ENCODE results near the gene COL7A1.
"Not testable (repeated sequence)": the region's sequence is repeated elsewhere in the genome, so short reads cannot be mapped to it uniquely, and the experiment has no call there.

COL7A1 gene

GRCh38 chr3:48560648-48561018 lies 34.5 kb downstream of the COL7A1 start:
- DNase-seq: no peak

DNA sequence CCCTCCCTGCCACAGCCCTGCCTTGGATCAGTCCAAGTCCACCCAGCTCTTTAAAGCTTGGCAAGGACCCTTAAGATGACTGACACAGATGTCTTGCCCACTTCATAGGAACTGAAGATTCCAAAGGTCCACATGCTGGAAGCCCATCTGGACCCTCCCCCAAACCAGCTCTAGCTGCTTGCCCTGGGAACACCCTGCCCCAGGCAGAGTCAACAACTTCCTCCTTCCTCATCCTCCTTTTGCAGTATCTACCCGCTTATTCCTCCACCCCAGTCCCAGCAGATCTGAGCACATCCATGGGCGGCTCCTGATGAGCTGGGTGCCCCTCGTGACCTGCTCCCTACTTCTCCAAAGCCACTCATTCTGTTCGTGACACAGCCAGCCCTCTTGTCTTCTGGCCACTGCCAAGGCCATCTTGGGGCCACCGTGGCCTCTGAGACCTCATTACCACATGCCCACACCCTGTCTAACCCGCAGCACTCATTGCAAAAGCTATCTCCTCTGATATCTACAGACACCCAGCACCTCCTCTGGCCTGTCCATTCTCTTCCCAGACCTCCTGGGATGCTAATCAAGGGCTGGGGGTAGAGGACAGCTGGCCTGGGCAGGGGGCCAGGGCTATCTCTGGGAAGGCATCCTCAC lies 36.5 kb downstream of the COL7A1 start:
- no peak for DNase-seq

DNA sequence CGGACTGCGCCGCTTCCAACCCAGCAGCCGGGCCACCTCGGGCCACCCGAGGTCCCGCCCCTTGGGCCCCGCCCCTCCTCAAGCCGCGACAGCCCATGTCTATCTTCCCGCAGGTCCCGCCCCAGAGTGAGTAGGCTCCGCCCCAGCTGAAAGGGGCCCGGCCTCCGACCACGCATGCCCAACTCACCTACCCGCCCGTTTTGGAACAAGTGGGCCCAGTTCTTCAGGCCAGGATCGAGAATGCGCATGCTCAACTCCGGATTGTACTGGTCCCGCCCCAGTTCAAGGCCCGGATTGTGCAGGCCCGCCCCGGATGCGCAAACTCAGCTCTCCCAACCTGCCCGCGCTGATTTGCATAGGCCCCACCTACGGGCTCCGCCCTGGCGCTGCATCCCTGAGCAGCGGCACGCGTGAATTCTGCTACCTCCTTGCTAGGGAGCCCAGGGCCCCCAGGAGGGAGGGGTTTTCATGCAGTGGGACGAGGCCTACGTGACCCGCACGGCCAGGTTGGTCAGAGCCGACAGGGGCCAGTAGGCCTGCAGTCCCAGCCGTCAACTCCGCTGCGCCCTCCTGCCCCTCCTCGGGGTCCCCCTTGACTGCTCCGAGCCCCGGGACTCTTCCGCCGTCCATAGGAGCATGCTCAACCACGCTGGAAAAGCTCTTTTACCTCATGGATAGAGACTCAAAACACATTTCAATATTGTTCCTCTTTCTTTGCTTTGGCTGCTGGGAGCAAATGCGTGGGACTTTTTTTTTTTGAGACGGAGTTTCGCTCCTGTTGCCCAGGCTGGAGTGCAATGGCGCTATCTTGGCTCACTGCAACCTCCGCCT lies 38.1 kb downstream of the COL7A1 start, which contains the start of gene PFKFB4:
PFKFB4 (minus strand) TSS at position 8 of the 831 bp plus-strand sequence. CDS start 26 bp downstream, outside the sequence.
- peak; percentile 99 for DNase-seq

- DNase-seq: no peak
These were observed 39.0 kb downstream of the COL7A1 start for GRCh38 chr3:48555949-48556795.

DNA sequence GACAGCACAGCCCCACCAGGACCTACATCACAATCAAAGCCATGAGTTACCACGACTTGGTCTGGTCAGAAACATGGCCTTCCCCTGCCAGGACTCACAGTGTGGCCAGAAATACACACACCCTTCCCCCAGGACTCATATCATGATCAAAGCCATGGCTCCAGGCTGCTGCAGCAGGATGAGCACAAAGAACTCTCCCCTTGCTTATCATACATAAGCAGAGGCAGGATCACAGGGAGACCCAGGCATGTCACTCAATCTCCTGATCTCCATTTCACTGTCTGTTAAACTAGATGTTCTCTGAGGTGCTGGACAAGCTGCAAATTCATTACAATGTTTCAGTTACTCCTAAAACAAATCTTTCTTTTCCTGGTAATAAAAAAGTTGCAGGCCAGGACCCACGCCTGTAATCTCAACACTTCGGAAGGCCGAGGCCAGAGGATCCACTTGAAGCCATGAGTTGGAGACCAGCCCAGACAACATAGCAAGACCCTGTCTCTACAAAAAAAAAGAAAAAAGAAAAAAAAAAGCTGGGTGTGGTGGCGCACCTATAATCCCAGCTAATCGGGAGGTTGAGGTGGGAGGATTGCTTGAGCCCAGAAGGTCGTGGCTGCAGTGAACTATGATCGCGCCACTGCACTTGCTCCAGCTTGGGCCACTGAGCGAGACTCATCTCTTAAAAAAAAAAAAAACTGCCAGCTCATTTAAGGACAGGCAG lies 39.7 kb downstream of the COL7A1 start:
- no peak for DNase-seq

- no peak for DNase-seq
These were observed 41.0 kb downstream of the COL7A1 start for GRCh38 chr3:48553886-48554845.

- no peak for DNase-seq
These were observed 41.8 kb downstream of the COL7A1 start for GRCh38 chr3:48553361-48553760.

GRCh38 chr3:48552111-48552951 lies 42.8 kb downstream of the COL7A1 start:
- DNase-seq: no peak

DNA sequence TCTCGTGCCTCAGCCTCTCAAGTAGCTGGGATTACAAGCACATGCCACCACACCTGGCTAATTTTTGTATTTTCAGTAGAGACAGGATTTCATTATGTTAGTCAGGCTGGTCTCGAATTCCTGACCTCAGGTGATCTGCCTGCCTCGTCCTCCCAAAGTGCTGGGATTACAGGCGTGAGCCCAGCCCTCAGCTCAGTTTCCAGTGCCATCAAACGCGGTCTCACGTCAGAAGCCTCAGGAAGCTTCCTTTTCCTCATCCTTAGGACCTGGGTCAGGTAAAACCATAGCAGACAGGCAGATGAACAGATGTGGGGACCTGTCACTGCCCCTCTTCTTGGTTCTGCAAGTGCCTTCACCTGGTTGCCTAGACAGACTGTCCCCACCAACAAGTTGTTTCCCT lies 43.5 kb downstream of the COL7A1 start:
- DNase-seq: not testable (repeated sequence)

DNA sequence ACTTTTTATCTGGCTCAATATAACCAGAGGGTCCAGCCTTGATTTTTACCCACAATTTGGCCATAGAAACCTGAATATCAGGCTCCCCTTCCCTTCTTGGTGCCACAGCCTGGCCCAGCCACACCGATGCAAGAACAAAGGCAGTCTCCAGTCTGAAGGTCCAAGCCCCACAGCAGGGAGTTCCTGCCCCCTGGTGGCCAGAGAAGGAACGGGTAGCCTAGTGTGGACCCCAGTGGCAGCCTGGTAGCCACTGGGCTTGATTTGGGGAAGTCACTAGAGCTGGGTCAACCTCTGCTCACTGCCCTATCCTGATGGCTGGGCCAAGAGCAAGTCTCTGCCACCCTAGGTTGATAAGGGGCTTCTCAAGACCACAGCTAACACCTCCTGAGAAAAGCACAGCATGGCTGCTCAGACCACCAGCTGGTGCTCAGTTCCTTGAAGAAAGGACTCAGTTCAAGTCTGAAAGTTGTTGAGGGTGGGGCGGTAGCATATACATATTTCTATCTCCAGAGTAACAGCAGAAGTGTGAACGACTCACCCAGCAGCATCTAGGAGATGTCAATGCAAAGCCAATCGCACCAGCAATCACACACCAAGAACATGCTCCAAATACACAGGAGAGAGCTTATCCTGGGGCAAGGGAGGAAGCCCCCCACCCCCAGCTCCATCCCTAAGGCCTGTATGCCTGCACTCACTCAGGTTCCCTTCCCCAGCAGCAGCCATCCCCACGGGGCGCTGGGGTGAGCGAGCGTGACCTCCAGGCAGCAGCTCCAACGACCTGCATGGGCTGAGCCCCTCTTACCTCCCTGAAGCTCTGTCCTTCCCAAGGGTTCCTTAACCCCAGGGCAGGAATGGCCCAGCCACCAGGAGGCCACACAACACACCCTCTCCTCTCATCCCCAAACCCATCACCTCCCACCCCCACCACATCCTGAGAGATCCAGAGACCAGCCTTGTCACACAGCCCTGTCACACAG lies 46.1 kb downstream of the COL7A1 start:
- DNase-seq: peak; percentile 85

- no peak for DNase-seq
These were observed 47.0 kb downstream of the COL7A1 start for GRCh38 chr3:48548126-48548525.

- no peak for DNase-seq
These were observed 48.8 kb downstream of the COL7A1 start for GRCh38 chr3:48546203-48546829.

DNA sequence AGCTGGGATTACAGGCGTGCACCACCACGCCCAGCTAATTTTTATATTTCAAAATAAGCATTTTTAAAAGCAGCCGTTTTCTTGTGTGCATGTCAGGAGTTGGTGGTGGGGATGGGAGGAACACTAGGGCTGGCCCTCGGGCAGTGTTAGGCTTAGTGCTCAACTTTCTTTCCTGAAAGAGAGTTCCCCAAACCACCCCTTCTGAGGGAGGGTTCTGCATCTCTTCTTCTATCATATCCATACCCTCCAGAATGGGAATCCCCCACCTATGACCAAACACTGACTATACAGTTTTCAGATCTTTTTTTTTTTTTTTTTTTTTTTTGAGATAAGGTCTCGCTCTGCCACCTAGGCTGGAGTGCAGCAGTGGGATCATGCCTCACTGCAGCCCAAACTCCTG lies 51.0 kb downstream of the COL7A1 start:
- DNase-seq: no peak

GRCh38 chr3:48543271-48543866 lies 51.8 kb downstream of the COL7A1 start:
- DNase-seq: no peak

DNA sequence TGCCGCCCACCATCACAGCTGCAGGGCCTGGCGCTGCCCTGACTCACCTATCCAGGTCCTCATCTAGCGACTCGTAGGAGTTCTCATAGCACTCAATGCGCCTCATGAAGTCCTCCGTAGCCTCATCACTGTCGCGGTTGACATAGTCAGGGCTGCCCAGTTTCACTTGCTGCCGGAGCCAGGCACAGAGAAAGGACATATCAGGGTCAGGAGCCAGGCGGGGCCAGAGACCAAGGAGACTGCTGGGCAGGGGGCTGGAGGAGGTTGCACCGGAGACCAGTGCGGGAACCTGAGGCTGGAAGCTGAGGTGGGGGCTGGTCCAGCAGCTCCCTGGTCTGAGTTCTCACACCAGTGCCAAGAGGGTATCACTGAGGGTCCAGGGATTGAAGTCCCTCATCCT lies 56.7 kb downstream of the COL7A1 start:
- DNase-seq: no peak

- DNase-seq: no peak
These were observed 58.3 kb downstream of the COL7A1 start for GRCh38 chr3:48536785-48537184.

DNA sequence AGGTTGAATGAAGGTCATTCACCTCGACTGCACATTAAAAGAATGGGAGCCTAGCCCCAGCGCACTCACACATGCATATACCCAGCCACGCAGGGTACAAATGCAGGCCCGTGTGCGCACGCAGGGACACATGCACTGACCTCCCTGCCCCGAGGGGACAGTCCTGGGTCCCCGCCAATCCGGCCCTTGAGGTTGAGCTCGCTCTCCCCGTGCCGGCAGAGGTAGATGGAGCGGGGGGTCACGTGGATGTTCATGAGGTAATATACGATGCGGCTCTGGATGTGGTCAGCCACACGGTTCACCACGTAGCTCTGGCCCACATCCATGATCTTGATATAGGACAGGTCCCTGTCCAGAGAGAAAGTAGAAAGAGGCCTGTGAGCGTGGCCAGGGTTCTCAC lies 59.0 kb downstream of the COL7A1 start:
- no peak for DNase-seq

- DNase-seq: no peak
These were observed 59.6 kb downstream of the COL7A1 start for GRCh38 chr3:48535578-48535977.

- DNase-seq: no peak
These were observed 62.2 kb downstream of the COL7A1 start for GRCh38 chr3:48532977-48533337.

All from activated CD4-positive, alpha-beta T cell treated with anti-CD3 and anti-CD28 coated beads, Interleukin-2, amount 50 U/mL, for 1 hour (primary cell).